ENCODE results near the gene ZDHHC11.
"Not testable (repeated sequence)": the region's sequence is repeated elsewhere in the genome, so short reads cannot be mapped to it uniquely, and the experiment has no call there.

Gene ZDHHC11

DNA sequence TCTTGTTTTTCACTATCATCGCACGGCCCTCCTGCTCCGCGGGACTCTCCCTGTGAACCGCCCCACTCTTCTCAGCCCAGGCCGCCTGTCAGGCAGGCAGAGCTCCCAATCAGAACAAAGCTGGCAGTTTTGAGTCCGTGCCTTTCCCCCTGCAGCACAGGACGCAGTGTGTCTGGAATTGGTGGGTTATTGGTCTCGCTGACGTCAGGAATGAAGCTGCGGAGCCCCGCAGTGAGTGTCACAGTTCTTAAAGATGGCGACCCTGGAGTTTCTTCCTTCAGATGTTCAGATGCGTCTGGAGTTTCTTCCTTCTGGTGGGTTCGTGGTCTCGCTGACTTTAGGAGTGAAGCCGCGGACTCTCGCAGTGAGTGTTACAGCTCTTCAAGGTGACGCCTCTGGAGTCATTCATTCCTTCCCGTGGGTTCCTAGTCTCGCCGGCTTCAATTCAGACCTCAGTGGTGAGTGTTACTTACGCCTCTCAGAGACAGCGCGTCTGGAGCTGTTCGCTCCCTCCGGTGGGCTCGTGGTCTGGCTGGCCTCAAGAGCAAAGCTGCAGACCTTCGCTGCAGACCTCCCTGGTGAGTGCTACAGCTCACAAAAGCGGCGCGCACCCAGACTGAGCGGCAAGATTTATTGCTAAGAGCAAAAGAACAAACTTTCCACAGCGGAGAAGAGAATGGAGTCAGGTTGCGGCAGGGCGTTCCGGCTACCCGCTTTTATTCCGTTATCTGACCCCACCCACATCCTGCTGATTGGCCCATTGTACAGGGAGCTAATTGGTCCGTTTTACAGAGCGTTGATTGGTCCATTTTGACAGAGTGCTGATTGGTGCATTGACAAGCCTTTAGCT is 73.7 kb downstream of the ZDHHC11 start:
- DNase-seq (ENCODE audit: low read depth): no peak

DNA sequence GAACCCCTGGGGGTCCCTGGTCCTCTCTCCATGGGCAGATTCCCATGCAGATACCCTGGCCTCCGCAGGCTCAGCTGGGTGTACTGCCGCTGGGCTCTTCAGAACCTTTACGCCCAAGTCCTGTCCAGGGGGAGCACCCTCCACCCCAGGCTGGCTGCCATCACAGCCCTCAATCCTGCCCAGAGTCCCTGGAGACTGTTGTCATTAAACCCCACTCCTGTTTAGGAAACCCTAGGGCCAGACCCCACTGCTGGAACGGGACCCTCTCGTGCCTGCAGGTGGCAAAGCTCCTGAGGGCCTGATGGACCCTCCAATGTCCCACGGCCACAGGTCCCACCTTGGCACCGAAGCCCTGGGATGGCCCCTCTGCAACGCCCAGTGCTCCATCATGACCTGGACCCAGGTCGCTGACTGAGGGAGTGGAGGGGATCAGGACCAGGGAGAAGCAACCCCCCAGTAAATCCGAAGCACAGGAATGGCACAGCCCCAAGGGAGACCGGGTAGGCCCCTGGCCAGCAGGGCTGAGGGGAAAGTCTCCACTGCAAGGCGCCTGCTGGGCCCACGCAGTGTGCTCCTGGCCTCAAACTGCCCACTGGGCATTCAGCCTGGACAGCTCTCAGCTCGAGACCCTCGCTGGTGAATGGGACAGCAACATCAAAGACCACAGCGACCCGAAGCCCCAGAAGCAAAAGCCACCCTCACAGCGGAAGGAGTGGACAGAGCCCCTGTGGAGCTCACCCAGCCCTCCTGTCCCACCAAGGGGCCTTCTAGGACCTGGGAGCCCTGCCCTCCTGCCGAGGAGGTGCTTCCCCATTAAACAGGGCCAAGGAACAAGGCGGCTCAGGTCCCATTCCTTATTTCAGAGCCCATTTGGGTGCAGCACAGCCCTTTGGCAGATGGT is 74.6 kb downstream of the ZDHHC11 start:
- DNase-seq (ENCODE audit: low read depth): no peak

DNA sequence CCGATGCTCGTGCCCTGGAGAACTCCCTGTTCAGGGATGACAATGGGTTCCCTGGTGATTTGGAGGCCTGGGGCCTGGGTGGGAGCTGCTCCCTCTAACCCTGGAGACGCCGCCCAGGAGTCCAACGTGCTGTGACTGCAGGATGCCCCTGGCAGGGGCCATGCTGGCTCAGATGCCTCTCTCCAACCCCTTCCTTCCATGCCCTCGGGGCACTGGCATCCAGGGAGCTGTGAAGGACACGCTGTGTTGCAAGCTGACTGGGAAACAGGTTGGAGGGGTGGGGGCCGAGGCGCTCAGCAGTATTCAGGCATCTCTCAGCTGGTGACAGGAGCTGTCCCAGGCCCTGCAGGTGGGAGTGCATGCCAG is 75.2 kb downstream of the ZDHHC11 start:
- DNase-seq (ENCODE audit: low read depth): not testable (repeated sequence)

DNA sequence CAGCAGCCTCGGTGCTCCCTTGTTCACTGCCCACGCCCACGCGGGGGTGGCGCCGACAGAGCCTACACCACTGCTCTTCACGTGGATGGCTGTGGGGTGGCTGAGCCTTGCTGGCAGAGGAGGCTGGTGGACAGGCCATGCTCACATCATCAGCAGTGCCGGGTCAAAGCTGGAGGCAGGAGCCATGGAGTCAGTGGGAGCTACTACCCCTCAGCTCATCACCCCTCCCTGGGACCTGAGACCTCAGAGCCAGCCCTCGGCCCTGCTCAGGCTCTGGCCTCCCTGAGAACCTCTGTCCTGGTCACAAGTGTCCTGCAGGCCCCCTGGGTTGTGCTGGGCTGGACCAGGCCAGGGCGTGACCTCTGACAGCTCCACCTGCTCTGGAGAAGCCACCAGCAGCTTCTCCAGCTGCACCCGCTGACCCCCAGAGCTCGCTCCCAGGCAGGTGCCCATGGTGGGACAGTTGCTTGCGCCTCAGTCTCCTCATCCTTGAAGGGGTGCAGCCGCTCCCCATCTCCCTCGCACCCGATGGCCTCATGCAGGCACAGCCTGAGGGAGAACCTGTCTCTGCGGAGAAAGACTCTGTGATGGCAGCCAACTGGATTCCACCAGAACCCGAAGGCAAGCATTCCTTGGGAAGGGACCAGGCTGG is 75.8 kb downstream of the ZDHHC11 start:
- not testable (repeated sequence) for DNase-seq (ENCODE audit: low read depth)

DNA sequence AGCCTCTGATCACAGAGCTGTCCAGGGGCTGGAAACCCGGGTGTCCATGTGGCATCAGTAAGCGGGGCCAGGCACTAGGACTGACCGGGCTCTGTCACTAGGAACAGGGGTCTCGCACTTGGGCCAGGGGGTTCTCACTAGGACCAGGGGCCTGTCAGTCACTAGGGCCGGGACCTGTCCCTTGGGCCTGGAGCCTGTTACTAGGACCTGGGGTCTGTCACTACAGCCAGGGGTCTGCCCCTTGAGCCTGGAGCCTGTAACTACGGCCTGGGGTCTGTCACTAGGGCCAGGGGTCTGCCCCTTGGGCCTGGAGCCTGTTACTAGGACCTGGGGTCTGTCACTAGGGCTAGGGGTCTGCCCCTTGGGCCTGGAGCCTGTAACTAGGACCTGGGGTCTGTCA is 76.5 kb downstream of the ZDHHC11 start:
- not testable (repeated sequence) for DNase-seq (ENCODE audit: low read depth)

DNA sequence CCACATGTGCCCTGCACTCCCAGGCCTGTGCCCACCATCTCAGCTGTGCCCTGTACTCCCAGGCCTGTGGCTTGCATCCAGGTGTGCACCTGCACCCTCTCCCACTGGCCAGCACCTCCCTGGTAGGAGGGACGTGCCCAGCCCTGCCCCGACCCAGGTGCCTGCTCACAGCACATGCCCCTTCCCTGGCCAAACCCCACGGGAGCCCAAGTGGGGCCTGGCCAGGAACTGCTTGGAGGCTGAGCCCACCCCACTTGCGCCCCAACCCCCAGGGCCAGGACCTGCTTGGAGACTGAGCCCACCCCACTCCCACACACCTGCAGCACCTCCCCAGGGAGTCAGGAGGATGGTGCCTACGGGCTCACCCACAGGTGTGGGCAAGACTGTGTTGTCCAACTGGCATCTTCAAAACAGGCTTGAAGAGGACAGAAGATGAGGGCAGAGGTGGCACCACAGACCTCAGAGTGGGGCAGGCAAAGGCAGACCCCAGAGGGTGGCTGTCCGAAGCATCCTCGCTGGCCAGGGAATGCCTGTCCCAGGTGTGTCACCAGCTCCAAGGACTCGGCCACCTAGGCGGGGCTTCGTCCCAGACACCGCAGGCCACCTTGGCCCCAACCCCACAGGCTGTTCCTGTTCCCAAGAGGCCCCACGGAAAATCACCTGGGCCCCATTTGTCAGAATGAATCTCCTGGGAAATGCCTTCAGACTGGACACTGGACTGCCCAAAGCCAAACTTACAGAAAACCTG is 77.1 kb downstream of the ZDHHC11 start:
- no peak for DNase-seq (ENCODE audit: low read depth)

DNA sequence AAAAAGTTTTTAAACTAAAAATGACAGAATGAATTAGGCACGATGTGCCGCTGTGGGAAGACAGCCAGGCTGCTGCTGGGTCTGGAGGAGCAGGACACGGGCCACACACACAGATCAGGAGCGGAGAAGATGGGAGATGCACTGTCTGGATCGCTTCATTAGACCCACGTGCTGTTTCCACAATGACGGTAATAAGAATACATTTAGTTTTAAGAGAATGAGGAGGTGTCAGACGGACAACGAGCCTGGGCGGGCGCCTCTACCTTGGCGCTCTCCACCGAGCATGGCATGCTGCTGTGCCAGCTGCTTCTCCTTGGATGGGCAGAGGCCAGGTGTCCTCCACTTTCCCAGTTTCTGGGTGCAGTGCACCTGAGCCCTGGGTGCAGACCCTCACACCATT is 77.9 kb downstream of the ZDHHC11 start:
- DNase-seq (ENCODE audit: low read depth): not testable (repeated sequence)

DNA sequence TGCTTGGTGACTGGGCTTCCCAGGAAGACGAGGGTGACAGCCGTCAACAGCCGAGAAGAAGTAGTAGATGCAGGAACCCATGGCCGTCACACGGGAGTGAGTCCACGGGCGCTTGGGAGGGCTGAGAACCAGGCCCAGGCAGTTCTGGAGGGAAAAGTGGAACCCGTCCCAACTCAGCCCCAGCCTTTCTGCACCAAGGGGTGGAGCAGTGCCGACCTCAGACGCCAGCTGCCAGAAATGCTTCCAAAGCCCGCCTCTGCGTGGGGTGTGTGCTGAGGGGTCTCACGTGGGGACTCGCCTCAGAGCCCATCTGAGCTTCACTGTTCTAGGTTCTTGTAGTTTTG is 78.3 kb downstream of the ZDHHC11 start:
- DNase-seq (ENCODE audit: low read depth): not testable (repeated sequence)

DNA sequence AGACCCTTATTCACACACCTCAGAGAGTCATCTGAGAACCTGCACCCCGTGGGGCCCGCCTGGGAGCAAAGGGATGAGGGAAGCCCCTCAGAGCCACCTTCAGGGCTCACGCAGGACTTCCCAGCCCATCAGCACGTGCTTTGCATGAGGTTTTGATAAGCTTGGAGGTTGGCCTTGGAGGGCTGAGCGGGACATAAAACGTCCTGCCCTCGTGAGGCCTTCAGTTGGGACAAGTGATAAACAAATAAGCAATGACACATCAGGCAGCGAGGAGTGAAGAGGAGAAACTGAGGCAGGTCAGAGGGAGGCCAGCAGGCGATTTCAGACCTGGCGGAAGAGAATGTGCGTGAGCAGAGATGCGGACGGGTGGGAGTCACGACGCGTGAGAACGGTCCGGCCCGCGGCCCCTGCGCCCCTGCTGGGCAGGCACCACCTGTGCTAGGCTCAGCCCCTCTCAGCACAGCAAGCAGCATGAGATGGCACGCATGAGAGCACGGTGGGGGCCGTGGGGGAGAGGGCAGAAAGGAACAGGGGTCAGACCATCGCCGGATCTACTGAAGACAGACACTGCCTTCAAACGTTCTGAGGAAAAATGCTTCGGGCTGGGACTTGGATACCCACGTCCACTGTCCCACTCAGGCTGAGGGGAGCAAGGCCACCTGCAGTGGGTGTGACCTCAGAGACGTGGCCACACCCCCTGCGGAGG is 78.8 kb downstream of the ZDHHC11 start:
- not testable (repeated sequence) for DNase-seq (ENCODE audit: low read depth)

DNA sequence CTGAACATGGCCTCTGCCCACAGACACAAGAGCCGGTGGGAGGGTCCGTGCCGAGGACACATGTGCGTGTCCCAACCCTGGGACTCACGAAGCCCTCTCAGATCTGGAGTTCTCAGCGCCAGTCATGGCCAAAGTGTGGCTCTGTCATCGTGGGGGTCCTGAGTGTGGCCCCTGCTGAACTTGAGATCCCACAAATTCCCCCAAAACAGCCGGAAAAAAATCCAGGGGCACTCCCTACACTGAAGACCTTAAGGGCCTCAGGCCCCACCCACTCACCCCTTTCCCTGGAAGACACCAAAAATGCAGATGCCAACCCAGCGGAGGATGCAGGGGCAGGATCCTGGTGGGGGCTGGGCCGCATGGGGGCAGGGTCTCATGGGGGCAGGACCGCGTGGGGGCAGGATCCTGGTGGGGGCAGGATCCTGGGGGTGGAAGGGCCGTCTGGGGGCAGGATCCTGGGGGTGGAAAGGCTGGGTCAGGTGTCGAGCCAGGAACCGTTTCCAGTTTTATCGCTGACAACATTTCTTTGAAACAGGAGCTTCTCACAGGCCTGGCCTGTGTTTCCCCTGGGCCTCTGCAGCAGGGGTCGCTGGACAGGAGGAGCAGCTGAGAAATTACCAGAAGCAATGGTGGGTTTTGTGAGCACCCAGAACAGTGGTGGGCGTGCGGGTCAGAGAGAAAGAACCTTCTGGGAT is 79.6 kb downstream of the ZDHHC11 start:
- DNase-seq (ENCODE audit: low read depth): not testable (repeated sequence)

DNA sequence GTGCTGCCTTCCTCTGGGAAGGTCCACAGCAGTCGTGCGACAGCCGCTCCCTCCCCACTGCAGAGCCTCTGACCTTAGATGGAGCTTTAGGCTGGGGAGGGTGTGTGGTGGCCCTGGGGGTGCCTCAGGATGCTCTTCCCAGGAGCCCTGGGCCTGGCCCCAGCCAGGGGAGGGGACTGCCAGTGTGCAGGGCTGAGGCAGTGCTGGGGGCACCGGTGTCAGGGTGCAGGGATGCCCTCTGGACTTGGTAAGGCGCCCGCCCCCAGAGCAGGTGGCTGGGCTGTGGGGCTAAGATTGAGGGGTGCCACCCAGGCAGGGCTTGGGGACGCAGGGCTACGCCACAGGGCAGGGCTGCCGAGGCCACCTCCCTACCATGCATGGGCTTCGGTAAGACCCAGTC is 80.2 kb downstream of the ZDHHC11 start:
- not testable (repeated sequence) for DNase-seq (ENCODE audit: low read depth)

DNA sequence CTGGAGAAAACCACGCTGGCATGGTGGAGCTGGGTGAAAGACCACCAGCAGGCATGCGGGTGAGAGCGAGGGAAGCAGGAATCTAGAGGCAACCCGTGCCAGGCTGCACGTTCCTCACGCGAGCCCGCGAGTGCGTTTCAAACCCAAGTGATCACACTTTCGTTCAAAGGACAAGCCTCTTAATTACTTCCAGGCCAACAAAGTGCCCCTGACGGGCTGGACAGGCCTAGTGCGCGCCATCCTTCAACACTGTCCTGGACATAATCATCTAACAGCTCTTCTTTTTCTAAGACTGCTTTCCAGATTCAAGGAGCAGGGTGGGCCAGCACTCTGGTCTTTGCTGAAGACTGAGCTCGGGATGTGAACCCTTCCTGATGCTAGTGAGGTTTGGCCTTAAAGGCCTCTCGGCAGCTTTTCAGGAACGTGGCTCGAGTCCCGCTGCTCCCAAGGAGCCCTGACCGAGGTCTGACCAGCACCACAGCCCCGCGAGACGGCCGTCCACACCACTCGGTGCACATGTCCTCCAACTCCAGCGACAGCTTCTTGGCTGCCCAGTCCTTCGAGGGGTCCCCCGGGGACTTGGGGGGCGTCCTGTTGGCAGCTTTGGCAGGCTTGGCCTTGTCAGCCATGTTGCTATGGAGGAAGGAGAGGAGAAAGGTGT is 81.2 kb downstream of the ZDHHC11 start:
- not testable (repeated sequence) for DNase-seq (ENCODE audit: low read depth)

DNA sequence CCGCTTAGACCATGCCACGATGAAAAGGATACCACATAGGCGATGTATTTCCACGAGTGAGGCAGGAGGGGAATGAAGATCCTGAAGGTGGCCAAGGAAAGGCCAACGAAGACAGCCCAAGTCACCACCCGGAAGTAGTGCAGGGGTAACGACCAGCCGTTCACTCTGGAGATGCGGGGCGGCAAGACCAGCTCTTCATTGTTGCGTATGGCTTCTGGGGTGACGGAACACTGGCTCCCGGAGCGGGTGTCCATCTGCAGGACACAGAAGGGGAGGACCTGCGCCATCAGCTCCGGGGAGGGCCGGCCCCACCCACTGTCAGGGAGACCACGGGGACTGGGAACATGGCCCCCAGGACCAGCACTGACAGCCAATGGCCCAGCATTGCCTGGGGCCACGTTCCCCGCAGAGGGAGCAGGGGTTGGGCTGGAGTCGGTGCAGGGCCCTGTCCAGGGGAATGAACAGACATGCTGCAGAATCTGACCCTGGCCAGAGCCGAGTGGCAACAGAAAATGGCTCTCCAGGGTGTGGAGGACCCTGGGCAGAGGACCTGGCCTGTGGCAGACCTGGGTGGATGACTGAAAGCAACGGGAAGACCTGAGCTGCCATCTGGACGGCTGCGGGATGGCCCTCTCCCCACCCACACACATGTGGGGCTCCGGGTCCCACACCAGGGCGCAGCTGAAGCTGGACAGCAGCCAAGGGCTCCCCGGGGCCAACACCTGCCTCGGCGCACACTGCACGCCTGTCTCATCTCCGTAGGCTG is 83.9 kb downstream of the ZDHHC11 start:
- no peak for DNase-seq (ENCODE audit: low read depth)

DNA sequence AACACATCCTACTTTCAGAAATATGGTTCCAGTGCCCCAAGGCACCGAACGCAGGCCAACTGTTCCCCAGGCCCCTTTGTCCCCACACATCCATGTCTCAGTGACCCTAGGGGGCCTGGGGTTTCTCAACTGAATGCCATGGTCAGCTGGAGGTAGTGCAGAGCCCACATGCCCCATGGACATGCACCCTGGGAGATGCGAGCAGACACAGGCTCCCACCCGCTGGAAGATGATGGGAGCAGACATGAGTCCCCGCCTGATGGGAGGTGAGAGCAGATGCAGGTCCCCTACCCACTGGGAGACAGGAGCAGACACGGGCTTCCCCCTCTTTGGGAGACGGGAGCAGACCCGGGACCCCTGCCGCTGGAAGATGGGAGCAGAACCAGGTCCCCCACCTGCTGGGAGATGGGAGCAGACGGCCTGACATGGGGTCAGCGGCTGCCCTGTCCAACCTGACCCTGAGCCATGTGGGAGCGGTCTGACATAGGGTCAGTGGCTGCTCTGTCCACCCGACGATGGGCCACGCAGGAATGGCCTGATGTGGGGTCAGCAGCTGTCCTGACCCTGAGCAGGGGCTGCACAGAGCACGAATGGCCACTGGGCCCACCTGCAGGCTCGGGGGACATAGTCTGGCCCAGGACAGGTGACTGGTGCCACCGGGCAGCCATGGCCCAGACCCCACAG is 84.7 kb downstream of the ZDHHC11 start:
- DNase-seq (ENCODE audit: low read depth): no peak

DNA sequence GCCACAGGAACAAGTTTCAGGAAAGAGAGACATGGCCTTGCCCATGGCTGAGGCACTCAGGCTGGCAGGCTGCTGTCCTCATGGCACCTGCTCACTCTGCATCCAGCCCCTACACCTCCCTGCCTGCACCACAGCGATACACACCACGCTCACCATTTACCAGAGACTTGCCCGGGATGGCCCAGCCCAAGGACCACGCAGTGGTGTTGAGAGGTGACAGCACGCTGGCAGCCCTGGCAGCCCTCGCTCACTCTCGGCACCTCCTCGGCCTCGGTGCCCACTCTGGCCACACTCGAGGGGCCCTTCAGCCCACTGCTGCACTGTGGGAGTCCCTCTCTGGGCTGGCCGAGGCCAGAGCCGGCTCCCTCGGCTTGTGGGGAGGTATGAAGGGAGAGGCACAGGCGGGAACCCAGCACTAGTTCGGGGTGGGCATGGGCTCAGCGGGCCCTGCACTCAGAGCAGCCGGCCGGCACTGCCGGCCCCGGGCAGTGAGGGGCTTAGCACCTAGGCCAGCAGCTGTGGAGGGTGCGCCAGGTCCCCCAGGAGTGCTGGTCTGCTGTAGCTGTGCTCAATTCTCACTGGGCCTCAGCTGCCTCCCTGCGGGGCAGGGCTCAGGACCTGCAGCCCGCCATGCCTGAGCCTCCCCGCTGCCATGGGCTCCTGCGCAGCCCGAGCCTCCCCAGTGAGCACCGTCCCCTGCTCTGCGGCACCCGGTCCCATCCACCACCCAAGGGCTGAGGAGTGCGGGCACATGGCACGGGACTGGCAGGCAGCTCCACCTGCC is 86.6 kb downstream of the ZDHHC11 start:
- DNase-seq (ENCODE audit: low read depth): no peak

DNA sequence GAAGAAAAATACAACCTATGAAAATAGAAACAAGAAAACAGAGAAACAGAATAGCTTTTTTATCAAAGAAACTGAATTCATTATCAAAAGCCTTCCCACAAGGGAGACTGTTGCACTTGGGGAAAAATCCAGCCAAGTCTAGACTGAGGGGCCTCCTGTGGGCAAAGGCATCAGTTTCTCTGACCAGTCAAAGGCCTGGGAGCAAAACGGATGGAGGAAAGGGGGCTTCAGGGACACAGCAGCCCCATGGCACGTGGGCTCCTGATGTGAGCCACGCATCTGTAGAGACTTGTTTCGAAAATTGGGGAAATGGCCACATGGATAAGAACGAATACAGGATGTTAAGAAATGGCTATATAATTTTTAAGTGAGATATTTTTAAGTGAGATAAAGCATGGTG is 87.4 kb downstream of the ZDHHC11 start:
- no peak for DNase-seq (ENCODE audit: low read depth)

DNA sequence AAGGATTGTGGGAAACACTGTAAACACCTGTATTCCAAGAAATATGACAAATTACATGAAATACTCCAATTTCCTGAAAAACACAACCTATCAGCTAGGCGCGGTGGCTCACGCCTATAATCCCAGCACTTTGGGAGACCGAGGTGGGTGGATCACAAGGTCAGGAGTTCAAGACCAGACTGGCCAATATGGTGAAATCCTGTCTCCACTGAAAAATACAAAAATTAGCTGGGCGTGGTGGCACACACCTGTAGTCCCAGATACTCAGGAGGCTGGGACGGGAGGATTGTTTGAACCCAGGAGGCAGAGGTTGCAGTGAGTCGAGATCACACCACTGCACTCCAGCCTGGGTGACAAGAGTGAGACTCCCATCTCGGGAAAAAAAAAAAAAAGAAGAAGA is 87.8 kb downstream of the ZDHHC11 start:
- DNase-seq (ENCODE audit: low read depth): not testable (repeated sequence)
